Esophagus muscularis mucosa (tissue), 4 donors: ENCODE measurements around the gene LRRC4C.

Experiments used
- EP300 ChIP-seq: sonication (generic); formaldehyde crosslinking; IDR thresholded peaks from one replicate; pipeline ENCODE4 v1.6.1; 2017; ENCODE audit warnings: antibody characterized with exemption
- POLR2AphosphoS5 ChIP-seq, 2 donors: sonication (generic); formaldehyde crosslinking; IDR thresholded peaks; one replicate each; pipeline ENCODE4 v1.6.1; 2017; ENCODE audit warnings: antibody characterized with exemption in 2 of 2
- TF ChIP-seq, protein P1 (sequence below), 3 experiments: fragments of 200-600 bp in 2 of 3; fragments of 450-650 bp in 1 of 3; sonication (generic) in 2 of 3; IDR thresholded peaks; one replicate each; pipeline ENCODE4 v1.5.1; 2017 to 2019; ENCODE audit warnings: antibody characterized with exemption in 3 of 3, mild to moderate bottlenecking in 2 of 3, moderate library complexity in 1 of 3

GRCh38 chr11:40679276-40679675 lies 780.2 kb downstream of the LRRC4C start:
- TF ChIP-seq POLR2AphosphoS5 (IDR thresholded peaks at IDR 0.05): no peak
- TF ChIP-seq, protein P1, sequence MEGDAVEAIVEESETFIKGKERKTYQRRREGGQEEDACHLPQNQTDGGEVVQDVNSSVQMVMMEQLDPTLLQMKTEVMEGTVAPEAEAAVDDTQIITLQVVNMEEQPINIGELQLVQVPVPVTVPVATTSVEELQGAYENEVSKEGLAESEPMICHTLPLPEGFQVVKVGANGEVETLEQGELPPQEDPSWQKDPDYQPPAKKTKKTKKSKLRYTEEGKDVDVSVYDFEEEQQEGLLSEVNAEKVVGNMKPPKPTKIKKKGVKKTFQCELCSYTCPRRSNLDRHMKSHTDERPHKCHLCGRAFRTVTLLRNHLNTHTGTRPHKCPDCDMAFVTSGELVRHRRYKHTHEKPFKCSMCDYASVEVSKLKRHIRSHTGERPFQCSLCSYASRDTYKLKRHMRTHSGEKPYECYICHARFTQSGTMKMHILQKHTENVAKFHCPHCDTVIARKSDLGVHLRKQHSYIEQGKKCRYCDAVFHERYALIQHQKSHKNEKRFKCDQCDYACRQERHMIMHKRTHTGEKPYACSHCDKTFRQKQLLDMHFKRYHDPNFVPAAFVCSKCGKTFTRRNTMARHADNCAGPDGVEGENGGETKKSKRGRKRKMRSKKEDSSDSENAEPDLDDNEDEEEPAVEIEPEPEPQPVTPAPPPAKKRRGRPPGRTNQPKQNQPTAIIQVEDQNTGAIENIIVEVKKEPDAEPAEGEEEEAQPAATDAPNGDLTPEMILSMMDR (IDR thresholded peaks at IDR 0.05): no peak
- TF ChIP-seq EP300: no peak
